Caco-2 (cell line): ENCODE results near the gene SBF2. TPM values are rescaled to one million over a fixed set of nuclear protein-coding genes. Genes with fewer than 3 reads are reported as not detected.

Source experiments
- BruUV-seq: library from RNA; stranded (reverse); fragments of 400-500 nt; replicated peaks from 2 replicates; lab custom pipeline; 2021; lab: Mats Ljungman, UMichigan
- CTCF ChIA-PET: fragments of 300-600 bp; sonication (Branson Sonifier 250); formaldehyde crosslinking; loops from one replicate; lab custom pipeline; 2022; ENCODE audit warnings: antibody characterized with exemption; lab: Charles Lee
- POLR2A ChIA-PET: fragments of 300-600 bp; sonication (Branson Sonifier 250); formaldehyde crosslinking; loops from one replicate; lab custom pipeline; 2022; ENCODE audit warnings: antibody characterized with exemption; lab: Charles Lee
- DNase-seq, 2 experiments: peaks; one replicate each; pipeline versions ENCODE4 v3.0.0 to v3.0.0-alpha.2; 2020 to 2022
- H3K27me3 ChIP-seq: replicated peaks from 2 replicates; pipeline ENCODE4 v1.6.0; 2011; ENCODE audit warnings: low read length; ENCODE audit not compliant: control insufficient read depth, insufficient read depth
- H3K36me3 ChIP-seq: 2 replicates; pipeline ENCODE4 v1.5.1; 2011; ENCODE audit warnings: low read length; ENCODE audit not compliant: control insufficient read depth, insufficient read depth
- H3K4me1 ChIP-seq: fragments of 250-450 bp; sonication (Bioruptor Pico); 2 replicates; pipeline ENCODE4 v1.5.1; 2020; ENCODE audit warnings: mild to moderate bottlenecking
- H3K4me3 ChIP-seq: 2 replicates; pipeline ENCODE4 v1.5.1; 2011; ENCODE audit warnings: low read depth, mild to moderate bottlenecking, control low read depth, low read length
- H3K9me3 ChIP-seq: fragments of 250-450 bp; sonication (Bioruptor Pico); 2 replicates; pipeline ENCODE4 v1.5.1; 2020; ENCODE audit warnings: mild to moderate bottlenecking, moderate library complexity
- H3K27ac Mint-ChIP-seq: one replicate; pipeline ENCODE4 v1.8.0; 2022; ENCODE audit warnings: mixed read lengths; ENCODE audit not compliant: unreplicated experiment
- H3K27me3 Mint-ChIP-seq: one replicate; pipeline ENCODE4 v1.8.0; 2022; ENCODE audit warnings: mixed read lengths; ENCODE audit not compliant: insufficient read depth, unreplicated experiment
- H3K36me3 Mint-ChIP-seq: one replicate; pipeline ENCODE4 v1.8.0; 2022; ENCODE audit warnings: mild to moderate bottlenecking, mixed read lengths; ENCODE audit not compliant: insufficient read depth, unreplicated experiment
- H3K4me1 Mint-ChIP-seq: one replicate; pipeline ENCODE4 v1.8.0; 2022; ENCODE audit warnings: low read depth, mixed read lengths; ENCODE audit not compliant: unreplicated experiment
- H3K4me3 Mint-ChIP-seq: one replicate; pipeline ENCODE4 v1.8.0; 2022; ENCODE audit warnings: mild to moderate bottlenecking, moderate library complexity, mixed read lengths; ENCODE audit not compliant: unreplicated experiment
- H3K9me3 Mint-ChIP-seq: one replicate; pipeline ENCODE4 v1.8.0; 2022; ENCODE audit warnings: mixed read lengths; ENCODE audit not compliant: unreplicated experiment
- intact Hi-C: fragments of 100-400 bp; cut with micrococcal nuclease; formaldehyde crosslinking; loops from one replicate; pipeline ENCODE4 v1.10.0; 2022; ENCODE audit not compliant: unreplicated experiment
- total RNA-seq: library from RNA; stranded (reverse); gene quantifications from 2 replicates; pipeline ENCODE4 v1.2.3, GENCODE V29; 2022
- TF ChIP-seq, protein P1 (sequence below), 2 experiments: fragments of 200-600 bp in 1 of 2; IDR thresholded peaks; 1 replicate in 1 of 2; 2 replicates in 1 of 2; pipeline versions ENCODE4 v1.5.1 to v1.8.0; 2011 to 2022; ENCODE audit warnings: antibody characterized with exemption in 1 of 2, control low read depth in 1 of 2, inconsistent platforms in 1 of 2, low read depth in 1 of 2, low read length in 1 of 2, mild to moderate bottlenecking in 1 of 2, moderate library complexity in 1 of 2; ENCODE audit not compliant: insufficient read depth in 1 of 2, severe bottlenecking in 1 of 2, unreplicated experiment in 1 of 2

The SBF2 gene
- total RNA-seq, 1 experiment from 2014 or later, result 72.2 TPM

DNA sequence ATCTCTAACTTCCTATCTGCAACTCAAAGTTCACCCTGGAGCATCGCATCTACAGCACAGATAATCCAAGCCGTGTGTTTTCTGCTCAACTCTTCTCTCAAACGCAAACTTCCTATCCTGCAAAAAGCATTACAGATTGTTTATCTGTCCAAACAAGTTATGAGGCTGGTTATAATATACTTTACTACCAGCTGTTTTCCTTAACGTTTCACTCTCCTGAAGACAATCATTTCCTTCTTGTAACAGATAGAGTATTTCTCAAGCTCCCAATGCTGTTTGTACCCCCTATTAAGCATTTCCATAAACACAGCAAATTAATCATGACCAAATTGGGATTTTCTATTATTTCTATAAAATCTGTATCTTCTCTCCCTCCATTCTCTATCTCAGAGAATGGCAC lies 84.7 kb downstream of the SBF2 start:
- Mint-ChIP-seq H3K27me3 (no peaks in the 10 kb centered on the region), H3K36me3 (no peaks in the 10 kb centered on the region), H3K9me3 (no peaks in the 10 kb centered on the region), H3K4me1 (peaks cover 7% of the 10 kb centered on the region), H3K27ac (no peak overlapping the region), H3K4me3 (no peak overlapping the region)
- no peaks in the 10 kb centered on the region for H3K36me3 ChIP-seq
- CTCF ChIA-PET, result interaction anchor here (0.8 kb wide), 1 partner anchor 157 kb away, joined by 3 read pairs; no protein-coding TSS in a partner anchor
- BruUV-seq, result no TSS peak
- H3K4me1 ChIP-seq, result peaks cover 1% of the 10 kb centered on the region; the same call in 1 of the 2 replicates
- POLR2A ChIA-PET, result no interaction called here
- H3K9me3 ChIP-seq, result no peaks in the 10 kb centered on the region
- no peak overlapping the region for H3K4me3 ChIP-seq
- no peaks in the 10 kb centered on the region for H3K27me3 ChIP-seq
- intact Hi-C loops, result loop anchor here (2.0 to 5.0 kb wide), 2 partner anchors 27 to 217 kb away; no protein-coding TSS in a partner anchor
- TF ChIP-seq, protein P1, sequence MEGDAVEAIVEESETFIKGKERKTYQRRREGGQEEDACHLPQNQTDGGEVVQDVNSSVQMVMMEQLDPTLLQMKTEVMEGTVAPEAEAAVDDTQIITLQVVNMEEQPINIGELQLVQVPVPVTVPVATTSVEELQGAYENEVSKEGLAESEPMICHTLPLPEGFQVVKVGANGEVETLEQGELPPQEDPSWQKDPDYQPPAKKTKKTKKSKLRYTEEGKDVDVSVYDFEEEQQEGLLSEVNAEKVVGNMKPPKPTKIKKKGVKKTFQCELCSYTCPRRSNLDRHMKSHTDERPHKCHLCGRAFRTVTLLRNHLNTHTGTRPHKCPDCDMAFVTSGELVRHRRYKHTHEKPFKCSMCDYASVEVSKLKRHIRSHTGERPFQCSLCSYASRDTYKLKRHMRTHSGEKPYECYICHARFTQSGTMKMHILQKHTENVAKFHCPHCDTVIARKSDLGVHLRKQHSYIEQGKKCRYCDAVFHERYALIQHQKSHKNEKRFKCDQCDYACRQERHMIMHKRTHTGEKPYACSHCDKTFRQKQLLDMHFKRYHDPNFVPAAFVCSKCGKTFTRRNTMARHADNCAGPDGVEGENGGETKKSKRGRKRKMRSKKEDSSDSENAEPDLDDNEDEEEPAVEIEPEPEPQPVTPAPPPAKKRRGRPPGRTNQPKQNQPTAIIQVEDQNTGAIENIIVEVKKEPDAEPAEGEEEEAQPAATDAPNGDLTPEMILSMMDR (IDR thresholded peaks at IDR 0.05; ENCODE audit: insufficient read depth in 1 of 2, low read depth in 1 of 2, low read length in 1 of 2, severe bottlenecking in 1 of 2, unreplicated experiment in 1 of 2), result no peak
- DNase-seq, result no peak

GRCh38 chr11:10208131-10208575 lies 85.9 kb downstream of the SBF2 start:
- Histone ChIP-seq H3K9me3 (peaks cover 4% of the 10 kb centered on the region; the same call in 1 of the 2 replicates), H3K27me3 (no peaks in the 10 kb centered on the region), H3K36me3 (no peaks in the 10 kb centered on the region; the same call in 1 of the 2 replicates), H3K4me1 (no peaks in the 10 kb centered on the region; the same call in 1 of the 2 replicates), H3K4me3 (no peak overlapping the region)
- Mint-ChIP-seq H3K36me3 (no peaks in the 10 kb centered on the region), H3K27ac (no peak overlapping the region), H3K4me3 (no peak overlapping the region), H3K9me3 (peaks cover 10% of the 10 kb centered on the region), H3K4me1 (peaks cover 7% of the 10 kb centered on the region), H3K27me3 (no peaks in the 10 kb centered on the region)
- DNase-seq, result peak in 1 of 2 experiments; percentile 58
- TF ChIP-seq, protein P1 (IDR thresholded peaks at IDR 0.05; ENCODE audit: insufficient read depth in 1 of 2, low read depth in 1 of 2, low read length in 1 of 2, severe bottlenecking in 1 of 2, unreplicated experiment in 1 of 2), result peak; percentile 64 to 70
- intact Hi-C loops, result loop anchor here (1.0 to 5.0 kb wide), 5 partner anchors 25 to 216 kb away; no protein-coding TSS in a partner anchor
- ChIA-PET CTCF (interaction anchor here (0.7 to 1.5 kb wide), 6 partner anchors 10 to 214 kb away, joined by 3 to 14 read pairs (median 5); partner anchors contain the start of gene ADM), POLR2A (interaction anchor here (0.6 kb wide), 1 partner anchor 57 kb away, joined by 3 read pairs; no protein-coding TSS in a partner anchor)
- BruUV-seq, result no TSS peak

DNA sequence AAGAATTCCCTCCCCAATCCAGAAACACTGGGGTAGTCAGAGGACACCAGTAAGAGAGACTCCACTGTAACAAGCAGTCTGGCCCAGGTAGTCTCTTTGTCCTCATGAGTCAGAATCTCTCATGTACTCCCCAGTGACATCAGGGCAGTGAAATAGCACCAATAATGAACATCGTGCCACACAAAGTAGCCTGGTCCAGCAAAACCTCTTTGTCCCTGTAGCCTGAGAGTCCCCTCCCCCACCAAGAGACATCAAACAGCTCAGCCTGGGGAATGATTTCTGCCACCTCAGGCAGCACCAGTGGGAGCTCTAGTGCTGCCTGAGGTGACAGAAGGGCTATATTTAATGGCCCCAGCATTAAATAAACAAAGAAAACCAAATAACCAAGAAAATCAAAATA lies 88.1 kb downstream of the SBF2 start:
- H3K36me3 ChIP-seq, result no peaks in the 10 kb centered on the region; the same call in 1 of the 2 replicates
- H3K9me3 ChIP-seq, result peaks cover 4% of the 10 kb centered on the region; the same call in 1 of the 2 replicates
- Mint-ChIP-seq H3K4me3 (no peak overlapping the region), H3K36me3 (no peaks in the 10 kb centered on the region), H3K27me3 (no peaks in the 10 kb centered on the region), H3K27ac (no peak overlapping the region), H3K9me3 (peaks cover 20% of the 10 kb centered on the region), H3K4me1 (peaks cover 7% of the 10 kb centered on the region)
- intact Hi-C loops, result loop anchor here (5.0 kb wide), 1 partner anchor 214 kb away; no protein-coding TSS in a partner anchor
- no peak for DNase-seq
- H3K4me1 ChIP-seq, result no peaks in the 10 kb centered on the region; the same call in 1 of the 2 replicates
- TF ChIP-seq, protein P1 (IDR thresholded peaks at IDR 0.05; ENCODE audit: insufficient read depth in 1 of 2, low read depth in 1 of 2, low read length in 1 of 2, severe bottlenecking in 1 of 2, unreplicated experiment in 1 of 2), result no peak
- H3K4me3 ChIP-seq, result no peak overlapping the region
- POLR2A ChIA-PET, result no interaction called here
- no peaks in the 10 kb centered on the region for H3K27me3 ChIP-seq
- BruUV-seq, result no TSS peak
- CTCF ChIA-PET, result no interaction called here
